ENCODE measurements around the gene TRIM73.
"Not testable (repeated sequence)": the region's sequence is repeated elsewhere in the genome, so short reads cannot be mapped to it uniquely, and the experiment has no call there.

DNA sequence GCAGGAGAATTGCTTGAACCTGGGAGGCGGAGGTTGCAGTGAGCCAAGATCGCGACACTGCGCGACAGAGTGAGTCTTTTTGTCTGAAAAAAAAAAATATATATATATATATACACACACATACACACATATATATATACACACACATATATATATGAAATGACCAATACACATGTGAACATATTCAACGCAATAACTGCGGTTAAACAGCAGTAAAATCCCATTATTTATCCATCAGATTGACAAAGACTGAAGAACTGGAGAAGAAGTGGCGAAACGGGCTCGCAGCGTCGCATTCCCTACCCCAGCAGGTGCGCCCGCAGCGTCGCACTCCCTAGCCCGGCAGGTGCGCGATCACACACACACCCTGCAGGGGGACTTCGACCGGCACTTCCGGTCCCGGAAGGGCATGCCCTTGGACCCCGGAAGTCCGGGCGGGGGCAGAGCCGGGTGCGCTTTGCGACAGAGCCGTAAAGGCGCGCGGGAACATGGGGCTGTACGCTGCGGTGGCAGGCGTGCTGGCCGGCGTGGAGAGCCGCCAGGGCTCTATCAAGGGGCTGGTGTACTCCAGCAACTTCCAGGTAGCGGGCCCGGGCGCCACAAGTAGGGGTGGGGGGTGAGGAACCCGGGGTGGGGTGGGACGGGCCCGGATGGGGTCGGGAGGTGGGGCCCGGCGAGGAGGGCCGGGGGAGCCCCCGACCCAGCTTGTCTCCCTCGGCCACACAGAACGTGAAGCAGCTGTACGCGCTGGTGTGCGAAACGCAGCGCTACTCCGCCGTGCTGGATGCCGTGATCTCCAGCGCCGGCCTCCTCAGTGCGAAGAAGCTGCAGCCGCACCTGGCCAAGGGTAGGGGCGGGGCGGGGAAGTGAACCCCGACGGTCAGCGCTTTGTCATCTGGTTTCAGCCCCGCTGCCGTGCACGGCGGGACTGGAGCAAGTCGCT, 14.7 kb downstream of the TRIM73 start:
- not testable (repeated sequence) for TF ChIP-seq CTCF, POLR2AphosphoS5 (IDR thresholded peaks at IDR 0.05)
